Stimulated activated naive CD4-positive, alpha-beta T cell (primary cell): ENCODE results near the gene SMC2.

Experiments used
- DNase-seq, 6 experiments: peaks; one replicate each; lab custom pipeline; 2025; lab: John Stamatoyannopoulos, UW

Gene SMC2

DNA sequence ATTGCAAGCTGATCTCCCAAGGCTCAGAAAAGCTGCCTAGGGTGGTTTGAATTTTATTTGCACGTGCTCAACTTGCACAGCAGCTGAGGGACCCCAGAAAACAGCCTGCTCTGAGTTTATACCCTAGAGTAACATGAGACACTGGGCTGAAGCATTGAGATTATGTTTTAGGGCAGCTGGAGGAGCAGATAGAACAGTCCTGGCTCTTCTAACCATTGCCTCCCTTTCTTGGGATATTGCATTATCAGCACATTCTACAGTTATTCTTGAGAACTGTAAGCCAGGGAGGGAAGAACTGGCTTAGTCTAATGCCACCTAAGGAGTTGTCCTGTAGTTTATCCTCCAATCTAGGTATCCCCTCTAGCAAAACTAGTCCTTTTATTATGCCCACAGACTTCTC, 10.3 kb downstream of the SMC2 start:
- no peak for DNase-seq

DNA sequence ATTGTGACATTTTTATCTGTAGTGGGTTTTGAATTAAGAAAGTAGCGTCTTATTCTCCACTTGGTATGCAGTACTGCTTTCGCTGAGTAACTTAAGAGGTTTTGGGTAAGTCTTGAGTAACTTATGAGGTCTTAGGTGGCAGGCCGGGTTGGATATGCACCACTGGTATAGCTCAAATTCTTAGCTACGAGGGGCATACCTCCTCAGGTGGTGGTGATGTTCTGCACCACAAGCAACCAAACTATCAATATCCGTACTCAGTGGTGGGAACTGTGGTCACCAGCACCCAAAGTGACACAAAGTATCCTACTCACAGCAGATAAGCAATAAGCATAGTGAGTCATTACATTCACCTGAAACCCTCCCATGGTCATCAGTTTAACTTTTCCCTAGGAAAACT, 13.7 kb downstream of the SMC2 start:
- DNase-seq = no peak

DNA sequence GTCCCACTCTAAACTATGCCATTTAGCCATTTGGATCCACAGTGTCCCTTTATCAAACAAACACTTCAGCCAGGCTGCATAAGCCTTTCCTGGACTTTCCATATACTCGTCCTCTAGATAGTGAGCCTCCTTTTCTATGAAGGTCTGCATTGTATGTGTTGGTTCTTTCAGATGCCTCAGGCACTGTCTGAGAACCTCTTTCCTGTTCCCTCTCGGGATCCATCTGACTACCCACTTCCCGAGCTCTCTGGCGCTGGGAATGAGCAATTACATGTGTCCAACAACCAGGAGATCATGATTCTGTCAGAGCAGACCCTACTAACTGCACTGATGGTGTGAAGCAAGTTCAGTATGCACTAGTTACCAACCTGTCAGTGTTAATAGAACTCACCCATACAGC, 14.2 kb downstream of the SMC2 start:
- DNase-seq = no peak

DNA sequence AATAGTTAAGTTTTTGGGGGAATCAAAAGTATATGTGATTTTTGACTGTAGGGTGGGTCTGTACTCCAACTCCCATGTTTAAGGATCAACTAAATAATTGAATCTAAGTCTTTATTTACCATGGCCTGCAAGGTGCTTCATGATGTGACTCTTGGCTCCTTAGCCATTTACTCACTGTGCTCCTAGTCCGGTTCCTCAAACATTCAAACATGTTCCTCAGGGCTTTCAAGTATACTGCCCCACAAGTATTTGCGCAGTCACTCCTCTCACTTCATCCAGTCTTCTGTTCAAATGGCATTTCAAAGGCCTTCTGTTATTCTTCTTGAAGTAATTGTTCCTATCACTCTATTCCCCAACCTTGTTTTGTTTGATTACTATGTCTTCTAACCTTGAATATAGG, 16.4 kb downstream of the SMC2 start:
- no peak for DNase-seq

DNA sequence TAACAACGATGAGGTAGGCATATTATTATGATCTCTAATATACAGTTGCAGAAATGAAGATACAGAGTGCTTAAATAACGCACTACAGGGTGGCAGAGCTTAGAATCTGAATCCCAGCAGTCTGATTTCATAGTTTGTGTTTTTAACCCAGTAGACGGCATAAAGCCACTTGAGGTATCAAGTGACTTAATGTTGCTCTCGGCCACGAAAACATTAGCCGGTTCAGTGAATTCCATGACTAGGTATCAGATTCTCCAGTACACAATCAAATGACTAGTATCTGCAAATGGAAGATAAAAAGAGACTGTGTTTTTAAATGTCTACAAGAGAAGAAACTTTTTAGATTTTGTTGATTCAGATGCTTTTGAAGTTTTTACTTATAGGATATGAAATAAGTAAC, 24.8 kb downstream of the SMC2 start:
- DNase-seq = no peak

DNA sequence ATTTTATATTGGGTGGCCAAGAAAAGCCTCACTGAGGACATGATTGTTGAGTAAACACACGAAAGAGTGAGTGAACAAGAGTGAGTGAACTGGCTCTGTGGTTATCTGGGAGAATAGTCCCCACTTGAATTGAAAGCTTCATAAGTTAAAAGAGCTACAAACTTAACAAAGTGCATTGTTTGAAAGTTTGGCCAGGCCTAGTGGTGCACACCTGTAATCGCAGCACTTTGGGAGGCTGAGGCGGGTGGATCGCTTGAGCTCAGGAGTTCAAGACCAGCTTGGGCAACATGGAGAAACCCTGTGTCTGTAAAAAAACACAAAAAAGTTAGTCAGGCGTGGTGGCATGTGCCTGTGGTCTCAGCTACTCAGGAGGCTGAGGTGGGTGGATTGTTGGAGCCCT, 26.9 kb downstream of the SMC2 start:
- DNase-seq = no peak

DNA sequence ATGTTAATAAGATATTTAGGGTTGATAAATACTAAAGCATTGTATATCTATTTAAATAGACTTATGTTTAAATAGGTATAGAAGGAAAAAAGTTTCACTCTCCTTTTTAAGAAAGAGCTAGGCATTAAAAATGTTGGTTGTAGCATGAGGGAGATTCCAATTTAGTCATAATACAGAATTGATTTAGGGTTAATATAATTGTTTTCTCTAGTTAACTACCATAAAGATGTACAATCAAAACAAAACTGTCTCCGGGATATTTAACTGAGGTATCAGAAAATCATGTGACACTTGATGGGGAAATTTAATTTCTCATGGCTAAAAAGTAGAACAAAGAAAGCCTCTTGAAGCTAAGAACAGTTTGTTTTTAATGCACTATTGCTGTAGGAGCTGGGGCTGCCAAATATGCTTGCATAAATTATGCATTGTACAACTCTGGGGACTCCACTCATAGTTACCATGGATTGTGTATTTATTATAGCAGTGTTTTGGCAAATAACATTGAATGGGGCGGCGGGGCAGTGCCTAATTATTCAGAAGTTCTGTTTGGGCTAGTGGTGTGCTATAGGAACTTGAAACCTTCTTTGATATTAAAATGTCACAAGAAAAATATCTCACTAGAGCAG, 44.2 kb downstream of the SMC2 start:
- no peak for DNase-seq

DNA sequence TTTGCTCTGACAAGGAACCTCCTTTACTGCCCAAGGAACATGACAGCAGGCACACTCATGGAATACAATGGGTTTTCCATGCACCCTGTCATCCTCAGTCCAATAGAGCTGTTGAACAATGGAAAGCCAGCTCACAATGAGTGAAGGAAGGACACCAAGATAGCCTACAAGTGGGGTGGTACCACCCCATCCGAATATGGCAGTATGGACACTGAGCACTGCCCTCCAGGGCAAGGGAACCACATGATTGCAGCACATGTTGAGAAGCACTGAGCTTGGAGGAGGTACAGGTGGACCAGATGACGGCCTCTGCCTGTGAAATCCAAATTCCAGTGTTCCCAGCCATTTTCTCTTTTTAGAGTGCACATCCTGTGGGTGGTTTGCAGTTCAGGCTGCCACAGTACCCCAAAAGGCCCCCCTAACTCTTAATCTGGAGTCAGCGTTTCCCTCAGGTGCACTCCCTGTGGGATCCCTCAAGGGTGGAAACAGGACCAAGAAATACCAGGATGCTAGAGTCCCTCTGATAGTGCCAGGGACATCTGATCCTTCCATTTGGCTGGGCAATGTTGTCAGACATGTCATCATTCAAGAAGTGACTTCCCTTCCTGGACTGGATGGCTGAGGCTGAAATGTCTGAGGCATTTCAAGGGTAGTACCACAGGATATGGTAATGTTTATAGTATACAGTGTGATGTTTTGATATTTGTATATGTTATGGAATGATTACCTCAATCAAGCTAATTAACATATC, 48.9 kb downstream of the SMC2 start:
- DNase-seq = no peak

DNA sequence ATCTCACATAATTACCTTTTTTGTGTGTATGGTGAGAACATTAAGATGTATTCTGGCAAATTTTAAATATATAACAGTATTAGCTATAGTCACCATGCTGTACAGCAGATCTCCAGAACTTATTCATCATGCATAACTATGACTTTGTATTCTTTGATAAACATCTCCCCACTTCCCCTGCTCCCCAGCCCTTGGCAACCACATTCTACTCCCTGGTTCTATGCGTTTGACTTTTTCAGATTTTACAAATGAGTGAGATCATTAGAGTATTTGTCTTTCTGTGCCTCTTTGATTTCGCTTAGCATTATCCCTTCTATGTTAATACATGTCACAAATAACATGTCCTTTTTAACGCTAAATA, 49.4 kb downstream of the SMC2 start:
- DNase-seq = no peak

DNA sequence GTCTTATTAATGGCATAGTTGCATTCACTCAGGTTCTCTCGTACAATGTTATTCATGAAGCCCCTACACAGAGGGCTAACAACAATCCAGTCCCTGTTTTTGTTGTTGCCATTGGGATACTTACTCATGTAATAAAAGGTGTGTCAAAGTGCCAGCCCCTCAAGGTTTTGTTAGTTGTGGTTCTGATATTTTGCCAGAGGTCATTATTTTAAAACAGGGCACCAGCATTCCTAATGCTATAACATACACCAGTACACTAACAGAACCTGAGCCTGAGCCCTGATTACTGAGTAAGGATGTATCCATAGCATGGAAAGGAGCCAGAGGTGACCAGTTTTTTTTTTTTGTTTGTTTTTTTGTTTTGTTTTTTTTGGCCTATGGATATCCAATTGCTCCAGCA, 50.2 kb downstream of the SMC2 start:
- DNase-seq = no peak

DNA sequence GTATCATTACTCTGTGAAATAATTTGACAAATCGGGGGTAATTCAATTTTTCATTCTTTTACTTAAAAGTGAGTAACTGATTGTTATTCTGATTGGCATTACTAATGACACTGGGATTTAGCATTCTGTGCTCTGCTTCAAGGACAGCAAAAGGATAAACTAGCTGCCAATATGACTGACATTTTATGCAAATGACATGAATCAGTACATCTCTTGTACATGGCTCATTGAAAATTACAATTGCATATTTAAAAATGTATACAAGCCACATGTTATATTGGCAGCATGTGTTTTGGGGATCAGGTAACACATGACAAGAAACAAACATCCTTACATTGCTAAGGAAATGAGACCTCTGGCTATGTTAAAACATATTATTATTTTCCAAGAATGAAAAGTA, 79.0 kb downstream of the SMC2 start:
- DNase-seq = no peak

DNA sequence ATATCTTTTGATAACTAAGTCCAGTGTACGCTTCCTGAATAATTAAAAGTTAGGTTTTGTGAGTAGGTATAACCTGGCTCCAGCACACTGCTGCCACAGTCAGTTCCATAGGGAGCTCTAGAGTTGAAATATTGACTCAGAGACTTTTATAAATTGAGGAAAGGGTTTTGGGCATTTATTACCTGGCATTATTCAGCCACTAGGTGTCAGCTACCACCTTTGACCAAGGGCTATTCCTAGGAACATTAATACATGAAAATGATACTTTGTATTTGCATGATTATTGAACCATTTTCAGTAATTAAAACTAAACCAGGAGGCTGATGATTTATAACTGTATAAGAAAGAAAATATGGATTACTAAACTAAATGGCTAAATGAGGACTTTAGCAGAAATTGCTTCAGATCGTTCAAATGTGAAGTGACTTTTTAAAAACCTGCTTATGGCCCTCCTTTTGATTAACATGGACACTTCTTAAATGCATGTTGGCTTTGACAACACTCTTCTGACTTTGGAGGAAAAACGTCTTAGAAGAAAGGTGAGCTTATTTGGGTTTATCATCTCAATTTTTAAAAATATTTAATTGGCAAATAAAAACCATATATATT, 83.0 kb downstream of the SMC2 start:
- no peak for DNase-seq

DNA sequence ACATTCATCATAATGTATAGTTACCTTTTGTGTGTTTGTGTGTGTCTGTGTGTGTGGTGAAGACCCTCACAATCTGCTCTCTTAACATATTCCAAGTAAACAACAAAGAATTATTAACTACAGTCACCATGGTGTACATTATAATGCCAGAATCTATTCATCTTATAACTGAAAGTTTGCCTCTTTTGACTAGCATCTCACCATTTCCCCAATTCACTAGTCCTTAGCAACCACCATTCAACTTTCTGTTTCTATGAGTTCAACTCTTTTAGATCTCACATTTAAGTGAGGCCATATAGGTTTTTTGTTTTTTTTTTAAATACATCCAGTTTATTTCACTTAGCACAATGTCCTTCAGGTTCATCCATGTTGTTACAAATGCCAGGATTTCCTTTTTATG, 83.6 kb downstream of the SMC2 start:
- no peak for DNase-seq
